Measurements from ENCODE around the gene SLC17A9.

GRCh38 chr20:62969179-62969760 lies 16.8 kb downstream of the SLC17A9 start:
- TF ChIP-seq CTCF (IDR thresholded peaks at IDR 0.05) = no peak
- no peak for TF ChIP-seq POLR2A (IDR thresholded peaks at IDR 0.05)

Measured in heart left ventricle (tissue), 13 donors.